Measurements from ENCODE around the gene LAMB4.

Gene LAMB4

GRCh38 chr7:108130261-108130660 is at the start of gene LAMB4:
TSS of gene LAMB4 (minus strand) at chr7:108130361. CDS start at chr7:108123164, 7,197 bp downstream.
- no peak for DNase-seq (ENCODE audit: low read depth, low spot score)

DNA sequence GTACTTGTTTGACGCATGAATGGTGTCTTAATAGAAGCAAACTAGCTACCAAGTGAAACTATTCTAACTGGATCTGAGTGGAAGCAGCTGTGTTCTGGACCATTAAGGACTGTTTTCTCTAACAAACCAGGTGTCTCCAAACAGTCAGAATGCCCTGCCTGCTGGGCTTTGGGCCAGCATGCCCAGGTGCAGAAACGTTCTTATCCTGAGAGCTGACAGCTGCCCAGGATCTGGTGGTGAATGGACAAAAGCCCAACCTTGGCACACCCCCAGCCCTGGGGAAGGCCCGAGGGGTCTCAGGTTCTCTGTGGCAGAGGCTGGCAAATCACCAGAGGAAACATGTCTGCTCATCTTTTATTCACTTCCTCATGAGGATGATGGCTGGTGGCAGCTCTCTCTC is 48.2 kb upstream of the LAMB4 start:
- no peak for DNase-seq (ENCODE audit: low read depth, low spot score)

- DNase-seq (ENCODE audit: low read depth, low spot score) = peak; percentile 30
Observed at GRCh38 chr7:108171164-108171563, 41.0 kb upstream of the LAMB4 start.

DNA sequence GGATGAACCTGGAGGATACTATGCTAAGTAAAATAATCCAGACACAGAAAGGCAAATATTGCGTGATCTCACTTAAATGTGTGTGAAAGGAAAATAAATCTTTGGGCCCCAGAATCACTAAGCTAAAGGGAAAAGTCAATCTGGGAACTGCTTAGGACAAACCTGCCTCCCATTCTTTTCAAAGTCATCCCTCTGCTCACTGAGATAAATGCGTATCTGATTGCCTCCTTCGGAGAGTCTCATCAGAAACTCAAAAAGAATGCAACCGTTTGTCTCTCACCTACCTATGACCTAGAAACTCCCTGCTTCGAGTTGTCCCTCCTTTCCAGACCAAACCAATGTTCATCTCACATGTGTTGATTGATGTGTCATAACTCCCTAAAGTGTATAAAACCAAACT is 40.1 kb upstream of the LAMB4 start:
- DNase-seq (ENCODE audit: low read depth, low spot score) = no peak

GRCh38 chr7:108167460-108167859 is 37.3 kb upstream of the LAMB4 start:
- no peak for DNase-seq (ENCODE audit: low read depth, low spot score)

GRCh38 chr7:108166687-108167086 is 36.5 kb upstream of the LAMB4 start:
- no peak for DNase-seq (ENCODE audit: low read depth, low spot score)

- DNase-seq (ENCODE audit: low read depth, low spot score) = no peak
Observed at GRCh38 chr7:108165723-108166122, 35.6 kb upstream of the LAMB4 start.

GRCh38 chr7:108164946-108165345 is 34.8 kb upstream of the LAMB4 start:
- DNase-seq (ENCODE audit: low read depth, low spot score) = no peak

DNA sequence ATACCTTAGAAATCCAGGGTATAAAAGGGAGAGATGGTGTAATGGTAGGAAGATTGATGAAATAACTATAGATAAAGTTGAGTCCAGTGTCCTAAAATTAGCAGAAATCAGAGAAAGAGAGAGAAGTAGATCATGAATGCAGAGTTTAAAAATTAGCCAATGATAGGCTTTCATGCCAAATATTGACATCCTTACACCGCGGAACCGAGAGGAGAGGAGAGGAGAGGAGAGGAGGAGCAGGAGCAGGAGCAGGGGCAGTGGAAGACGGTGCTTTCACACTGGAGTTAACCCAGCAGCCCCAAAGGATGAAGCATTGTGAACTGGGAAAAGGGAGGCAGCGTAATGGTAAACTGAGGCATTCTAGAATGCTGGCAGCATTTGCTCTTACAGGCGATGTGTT is 34.2 kb upstream of the LAMB4 start:
- no peak for DNase-seq (ENCODE audit: low read depth, low spot score)

GRCh38 chr7:108158776-108159175 is 28.6 kb upstream of the LAMB4 start:
- DNase-seq (ENCODE audit: low read depth, low spot score) = no peak

GRCh38 chr7:108157606-108158335 is 27.6 kb upstream of the LAMB4 start:
- DNase-seq (ENCODE audit: low read depth, low spot score) = no peak

DNA sequence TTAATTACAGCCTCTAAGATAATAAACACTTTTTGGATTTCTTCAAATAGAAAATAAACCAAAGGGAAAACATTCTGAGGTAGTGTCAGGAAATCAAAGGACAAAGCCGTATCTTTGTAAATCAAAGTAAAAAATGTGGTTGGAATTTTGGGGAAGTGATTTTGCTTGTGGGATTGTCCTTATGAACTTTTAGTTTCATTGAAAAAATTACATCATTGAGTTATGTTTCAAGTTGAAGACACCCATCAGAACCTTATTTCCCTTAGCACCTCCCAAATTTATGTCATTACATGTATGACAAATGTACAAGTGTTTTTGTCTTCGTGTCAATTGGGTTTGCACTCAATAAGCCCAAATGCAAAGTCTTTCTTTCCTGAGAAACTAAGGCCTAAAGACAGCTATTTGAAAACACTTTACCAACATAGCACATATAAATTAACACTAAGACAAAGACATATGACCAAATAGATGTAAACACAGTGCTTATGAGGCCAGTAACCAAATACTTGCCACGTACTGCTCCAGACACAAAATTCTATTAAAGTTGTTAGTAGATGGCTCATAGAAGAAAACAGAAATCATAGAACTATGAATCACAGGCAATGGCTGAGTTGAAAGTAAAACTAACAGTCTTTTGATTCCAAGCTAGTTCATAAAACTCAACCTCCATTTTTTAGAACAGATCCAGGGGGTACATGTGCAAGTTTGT is 26.9 kb upstream of the LAMB4 start:
- no peak for DNase-seq (ENCODE audit: low read depth, low spot score)

- DNase-seq (ENCODE audit: low read depth, low spot score) = no peak
Observed at GRCh38 chr7:108152198-108152597, 22.0 kb upstream of the LAMB4 start.

- no peak for DNase-seq (ENCODE audit: low read depth, low spot score)
Observed at GRCh38 chr7:108149908-108150307, 19.7 kb upstream of the LAMB4 start.

DNA sequence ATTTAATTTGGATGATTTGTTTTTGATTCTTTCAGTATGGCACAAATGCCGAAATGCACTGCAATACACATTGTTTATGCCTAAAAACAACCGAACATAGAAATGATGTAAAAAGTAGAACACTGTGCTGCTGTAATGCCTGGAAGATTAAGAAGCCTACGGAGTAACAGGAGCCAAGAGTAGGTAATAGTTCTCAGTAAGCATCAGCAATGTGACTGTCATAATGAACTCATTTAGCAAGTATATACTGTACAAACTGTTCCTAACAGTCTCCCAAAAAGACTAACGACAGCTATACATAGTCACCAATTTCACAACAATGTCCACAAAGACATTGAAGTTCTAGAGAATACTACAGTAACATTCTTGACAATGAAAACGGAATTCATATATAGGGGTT is 19.0 kb upstream of the LAMB4 start:
- no peak for DNase-seq (ENCODE audit: low read depth, low spot score)

DNA sequence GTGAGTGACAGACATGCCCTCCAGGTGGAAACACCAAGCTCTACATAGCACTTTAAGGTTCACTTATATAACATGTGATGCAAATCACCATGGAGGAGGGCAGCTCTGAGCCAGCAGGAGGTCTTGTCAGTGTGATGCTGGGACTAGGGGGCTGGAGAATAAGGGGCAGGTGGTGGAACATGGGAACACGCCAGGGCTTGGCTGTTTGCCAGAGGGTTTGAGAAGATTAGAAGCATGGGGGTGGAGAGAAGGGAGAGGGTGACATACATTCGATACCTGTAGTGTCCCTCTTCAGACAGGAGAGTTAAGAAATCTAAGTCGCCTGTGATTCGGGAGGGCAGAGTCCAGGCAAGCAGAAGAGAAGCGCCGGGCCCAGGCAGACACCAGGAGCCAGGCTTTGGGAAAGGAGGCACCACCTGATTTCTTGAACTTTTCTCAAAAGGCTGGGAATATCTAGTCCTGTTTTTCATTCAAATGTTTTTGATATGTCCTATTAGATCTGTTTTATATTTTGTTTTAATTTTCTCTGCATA is 16.9 kb upstream of the LAMB4 start:
- peak; percentile 34 for DNase-seq (ENCODE audit: low read depth, low spot score)

DNA sequence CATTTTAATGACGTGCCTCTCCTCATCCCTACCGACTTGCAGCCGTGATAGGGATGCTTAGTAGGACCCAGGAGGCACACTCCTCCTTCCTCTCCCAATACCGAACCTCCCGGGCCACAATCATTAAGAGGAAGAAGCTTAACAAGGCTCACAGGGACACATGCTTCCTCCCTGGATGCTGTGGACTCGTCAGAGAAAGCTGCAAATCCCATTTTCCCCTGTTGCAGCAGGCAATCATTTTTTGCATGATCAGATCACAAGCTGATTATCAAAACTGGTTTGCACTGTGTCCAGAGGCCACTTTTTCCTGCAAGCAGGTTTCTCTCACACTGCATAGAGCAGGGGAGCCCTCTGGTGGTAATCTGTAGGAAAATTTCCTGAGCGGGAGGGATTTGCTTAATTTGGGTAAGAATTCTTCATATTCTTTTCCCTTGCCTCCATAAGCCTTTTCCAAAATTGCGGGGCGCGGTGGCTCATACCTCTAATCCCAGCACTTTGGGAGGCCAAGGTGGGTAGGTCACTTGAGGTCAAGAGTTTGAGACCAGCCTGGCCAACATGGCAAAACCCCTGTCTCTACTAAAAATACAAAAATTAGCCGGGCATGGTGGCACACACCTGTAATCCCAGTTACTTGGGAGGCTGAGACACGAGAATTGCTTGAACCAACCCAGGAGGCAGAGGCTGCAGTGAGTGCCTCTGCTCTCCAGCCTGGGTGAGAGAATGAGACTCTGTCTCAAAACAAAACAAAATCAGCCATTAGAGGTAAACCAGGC is 16.1 kb upstream of the LAMB4 start:
- DNase-seq (ENCODE audit: low read depth, low spot score) = peak; percentile 79

- DNase-seq (ENCODE audit: low read depth, low spot score) = no peak
Observed at GRCh38 chr7:108145401-108145800, 15.2 kb upstream of the LAMB4 start.

DNA sequence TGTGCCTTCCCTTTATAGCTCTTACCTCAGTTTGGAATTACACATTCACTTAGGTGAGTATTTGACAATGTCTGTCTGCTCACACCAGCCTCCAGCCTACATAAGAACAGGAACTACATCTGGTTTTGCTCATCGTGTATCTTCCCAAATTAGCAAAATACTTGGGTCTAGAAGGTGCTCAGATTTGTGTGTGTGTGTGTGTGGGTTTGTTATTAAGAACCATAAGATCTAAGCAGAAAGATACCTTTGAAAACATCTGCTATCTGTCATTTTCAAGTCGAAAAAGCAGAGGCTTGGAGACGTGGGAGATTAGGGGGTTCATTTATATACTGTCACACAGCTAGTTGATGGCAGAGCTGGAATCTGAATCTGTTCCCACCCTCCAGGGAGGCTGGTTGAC is 14.8 kb upstream of the LAMB4 start:
- no peak for DNase-seq (ENCODE audit: low read depth, low spot score)

DNA sequence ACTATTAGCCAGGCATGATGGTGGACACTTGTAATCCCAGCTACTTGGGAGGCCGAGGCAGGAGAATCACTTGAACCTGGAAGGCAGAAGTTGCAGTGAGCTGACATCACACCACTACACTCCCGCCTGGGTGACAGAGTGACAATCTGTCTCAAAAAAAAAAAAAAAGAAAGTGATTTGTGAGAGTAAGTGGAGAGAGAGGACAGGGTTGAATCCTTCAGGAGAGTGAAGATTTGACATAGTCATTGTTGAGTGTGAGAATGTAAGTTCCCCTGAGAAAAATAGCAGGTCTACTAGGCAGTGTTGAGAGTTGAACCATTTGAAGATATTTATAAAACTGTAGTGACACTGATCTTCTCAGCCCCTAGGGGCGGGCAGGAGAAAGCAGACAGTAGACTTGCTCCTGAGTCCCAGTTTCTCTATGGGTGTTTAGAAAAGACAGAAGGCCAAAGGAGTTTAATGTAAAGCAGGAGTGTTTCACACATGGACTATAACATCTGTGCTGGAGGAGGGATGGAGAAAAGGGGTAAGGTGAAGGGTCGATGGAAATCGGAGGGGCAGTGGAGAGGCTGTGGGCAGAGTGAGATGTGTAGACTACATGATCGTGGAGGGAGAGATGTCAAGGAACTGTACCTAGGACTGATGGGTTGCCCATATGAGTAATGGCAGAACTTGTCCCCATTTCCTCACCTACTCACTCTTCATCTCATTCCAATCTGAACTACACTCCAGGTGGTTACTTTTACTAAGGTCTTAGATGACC is 13.7 kb upstream of the LAMB4 start:
- DNase-seq (ENCODE audit: low read depth, low spot score) = no peak

DNA sequence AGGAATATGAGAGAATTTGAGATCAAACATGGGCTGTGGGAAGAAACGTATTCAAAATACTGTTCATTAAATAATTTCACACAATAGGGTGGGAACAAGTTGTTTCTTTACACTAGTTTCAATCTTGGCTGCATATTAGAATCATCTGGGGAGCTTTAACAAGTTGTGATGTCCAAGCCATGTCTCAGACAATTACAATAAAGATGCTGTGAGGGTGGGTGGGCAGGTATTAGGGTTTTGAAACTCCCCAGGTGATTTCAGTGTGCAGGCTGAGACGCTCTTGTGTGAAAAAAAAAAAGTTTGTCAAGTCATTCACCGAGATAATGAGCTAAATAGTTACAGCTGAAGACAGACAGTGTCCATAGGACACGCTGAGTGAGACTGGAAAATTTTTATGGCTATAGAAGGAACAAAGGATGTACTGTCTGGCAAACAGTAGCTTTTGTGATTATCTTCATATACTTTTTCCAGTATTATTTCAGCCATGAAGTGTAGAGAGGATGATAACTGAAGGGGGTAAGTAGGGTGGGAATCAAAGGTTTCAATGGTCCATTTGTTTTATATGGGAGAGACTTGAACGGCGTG is 12.6 kb upstream of the LAMB4 start:
- DNase-seq (ENCODE audit: low read depth, low spot score) = no peak

Data from ELF-1 (cell line).